ENCODE data around the gene NPNT.

DNA sequence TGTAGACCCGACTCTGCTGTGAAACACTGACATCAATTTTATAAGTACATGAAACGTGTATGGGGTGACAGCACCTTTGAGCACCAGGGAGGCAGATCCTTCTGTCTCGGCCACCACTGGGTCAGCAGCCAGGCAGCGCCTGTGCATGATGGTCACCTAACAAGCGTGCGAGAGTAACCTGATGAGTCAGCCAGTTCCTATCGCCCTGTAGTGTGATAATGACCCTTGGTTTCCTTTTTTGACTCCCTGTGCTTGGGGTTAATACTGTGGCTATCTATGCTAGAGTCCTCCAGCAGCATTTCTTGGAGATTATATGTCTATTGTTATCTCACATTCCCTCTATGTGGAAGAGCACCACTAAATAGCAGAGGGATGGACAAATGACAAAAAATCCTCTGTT lies 101.6 kb downstream of the NPNT start:
- TF ChIP-seq EP300 (IDR thresholded peaks at IDR 0.05): no peak
- TF ChIP-seq, protein P1, sequence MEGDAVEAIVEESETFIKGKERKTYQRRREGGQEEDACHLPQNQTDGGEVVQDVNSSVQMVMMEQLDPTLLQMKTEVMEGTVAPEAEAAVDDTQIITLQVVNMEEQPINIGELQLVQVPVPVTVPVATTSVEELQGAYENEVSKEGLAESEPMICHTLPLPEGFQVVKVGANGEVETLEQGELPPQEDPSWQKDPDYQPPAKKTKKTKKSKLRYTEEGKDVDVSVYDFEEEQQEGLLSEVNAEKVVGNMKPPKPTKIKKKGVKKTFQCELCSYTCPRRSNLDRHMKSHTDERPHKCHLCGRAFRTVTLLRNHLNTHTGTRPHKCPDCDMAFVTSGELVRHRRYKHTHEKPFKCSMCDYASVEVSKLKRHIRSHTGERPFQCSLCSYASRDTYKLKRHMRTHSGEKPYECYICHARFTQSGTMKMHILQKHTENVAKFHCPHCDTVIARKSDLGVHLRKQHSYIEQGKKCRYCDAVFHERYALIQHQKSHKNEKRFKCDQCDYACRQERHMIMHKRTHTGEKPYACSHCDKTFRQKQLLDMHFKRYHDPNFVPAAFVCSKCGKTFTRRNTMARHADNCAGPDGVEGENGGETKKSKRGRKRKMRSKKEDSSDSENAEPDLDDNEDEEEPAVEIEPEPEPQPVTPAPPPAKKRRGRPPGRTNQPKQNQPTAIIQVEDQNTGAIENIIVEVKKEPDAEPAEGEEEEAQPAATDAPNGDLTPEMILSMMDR (IDR thresholded peaks at IDR 0.05): no peak

All from tibial nerve (tissue), 4 donors.